Liver (tissue), 2 donors: ENCODE measurements around the gene WNT11.

Experiments used
- FOXA1 ChIP-seq: IDR thresholded peaks from 2 replicates; pipeline ENCODE4 v1.6.1; 2016; ENCODE audit warnings: antibody characterized with exemption
- TF ChIP-seq, protein P1 (sequence below): fragments of 150-350 bp; IDR thresholded peaks from 2 replicates; pipeline ENCODE4 v1.5.1; 2017; ENCODE audit warnings: improper control_type of control experiment, low read depth, low read length; ENCODE audit not compliant: missing input control
- TF ChIP-seq, protein P2 (sequence below): IDR thresholded peaks from 2 replicates; pipeline ENCODE4 v1.6.1; 2016; ENCODE audit warnings: antibody characterized with exemption
- donor health status: healthy.

DNA sequence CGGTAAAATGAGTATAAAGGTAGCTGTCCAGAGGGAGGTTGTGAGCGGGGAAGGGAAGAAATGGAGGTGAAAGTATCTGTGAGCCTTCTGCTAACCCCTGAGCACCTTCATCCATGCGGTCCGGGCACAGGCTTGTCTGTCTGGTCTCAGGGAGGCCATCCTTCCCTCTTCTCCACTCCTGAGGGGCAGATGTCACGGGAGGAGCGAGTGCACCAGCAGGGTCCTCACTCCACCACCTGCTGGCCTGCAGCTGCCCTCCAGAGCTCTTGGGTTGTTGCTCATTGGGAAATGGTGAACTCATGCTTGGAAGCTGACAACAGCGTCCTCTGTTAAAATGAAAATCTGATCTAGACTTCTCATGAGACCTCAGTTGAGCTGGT, 33.8 kb upstream of the WNT11 start:
- TF ChIP-seq, protein P1, sequence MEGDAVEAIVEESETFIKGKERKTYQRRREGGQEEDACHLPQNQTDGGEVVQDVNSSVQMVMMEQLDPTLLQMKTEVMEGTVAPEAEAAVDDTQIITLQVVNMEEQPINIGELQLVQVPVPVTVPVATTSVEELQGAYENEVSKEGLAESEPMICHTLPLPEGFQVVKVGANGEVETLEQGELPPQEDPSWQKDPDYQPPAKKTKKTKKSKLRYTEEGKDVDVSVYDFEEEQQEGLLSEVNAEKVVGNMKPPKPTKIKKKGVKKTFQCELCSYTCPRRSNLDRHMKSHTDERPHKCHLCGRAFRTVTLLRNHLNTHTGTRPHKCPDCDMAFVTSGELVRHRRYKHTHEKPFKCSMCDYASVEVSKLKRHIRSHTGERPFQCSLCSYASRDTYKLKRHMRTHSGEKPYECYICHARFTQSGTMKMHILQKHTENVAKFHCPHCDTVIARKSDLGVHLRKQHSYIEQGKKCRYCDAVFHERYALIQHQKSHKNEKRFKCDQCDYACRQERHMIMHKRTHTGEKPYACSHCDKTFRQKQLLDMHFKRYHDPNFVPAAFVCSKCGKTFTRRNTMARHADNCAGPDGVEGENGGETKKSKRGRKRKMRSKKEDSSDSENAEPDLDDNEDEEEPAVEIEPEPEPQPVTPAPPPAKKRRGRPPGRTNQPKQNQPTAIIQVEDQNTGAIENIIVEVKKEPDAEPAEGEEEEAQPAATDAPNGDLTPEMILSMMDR = no peak
- TF ChIP-seq, protein P2, sequence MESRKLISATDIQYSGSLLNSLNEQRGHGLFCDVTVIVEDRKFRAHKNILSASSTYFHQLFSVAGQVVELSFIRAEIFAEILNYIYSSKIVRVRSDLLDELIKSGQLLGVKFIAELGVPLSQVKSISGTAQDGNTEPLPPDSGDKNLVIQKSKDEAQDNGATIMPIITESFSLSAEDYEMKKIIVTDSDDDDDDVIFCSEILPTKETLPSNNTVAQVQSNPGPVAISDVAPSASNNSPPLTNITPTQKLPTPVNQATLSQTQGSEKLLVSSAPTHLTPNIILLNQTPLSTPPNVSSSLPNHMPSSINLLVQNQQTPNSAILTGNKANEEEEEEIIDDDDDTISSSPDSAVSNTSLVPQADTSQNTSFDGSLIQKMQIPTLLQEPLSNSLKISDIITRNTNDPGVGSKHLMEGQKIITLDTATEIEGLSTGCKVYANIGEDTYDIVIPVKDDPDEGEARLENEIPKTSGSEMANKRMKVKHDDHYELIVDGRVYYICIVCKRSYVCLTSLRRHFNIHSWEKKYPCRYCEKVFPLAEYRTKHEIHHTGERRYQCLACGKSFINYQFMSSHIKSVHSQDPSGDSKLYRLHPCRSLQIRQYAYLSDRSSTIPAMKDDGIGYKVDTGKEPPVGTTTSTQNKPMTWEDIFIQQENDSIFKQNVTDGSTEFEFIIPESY = no peak
- TF ChIP-seq FOXA1 = no peak
